Endothelial cell of umbilical vein (primary cell): ENCODE data around the gene KCNN1. TPM values are rescaled to one million over a fixed set of nuclear protein-coding genes. Genes with fewer than 3 reads are reported as not detected.
A peak's percentile ranks its signal among the peaks of the same experiment; 100 is the strongest.

ENCODE experiments used
- BruUV-seq: library from RNA; stranded (reverse); fragments of 400-500 nt; replicated peaks from 2 replicates; lab custom pipeline; 2021; lab: Mats Ljungman, UMichigan
- CTCF ChIA-PET: fragments of 300-600, 350-600 bp; sonication (Branson Sonifier 250); formaldehyde crosslinking; loops from one replicate; lab custom pipeline; 2021; ENCODE audit warnings: antibody characterized with exemption, inconsistent platforms; lab: Charles Lee
- POLR2A ChIA-PET: fragments of 300-600, 350-600 bp; sonication (Branson Sonifier 250); formaldehyde crosslinking; loops from one replicate; lab custom pipeline; 2021; ENCODE audit warnings: antibody characterized with exemption, inconsistent platforms; lab: Charles Lee
- DNase-seq: peaks from one replicate; pipeline ENCODE4 v3.0.0-alpha.2; 2011; ENCODE audit warnings: low read depth, low spot score
- FAIRE-seq: peaks from 2 replicates; lab custom pipeline; 2011; peaks lifted over from hg19 to GRCh38; lab: Jason Lieb, UNC
- H2AFZ ChIP-seq: 2 replicates; pipeline ENCODE4 v1.6.0; 2012; ENCODE audit warnings: low read depth, low read length, control low read depth, inconsistent platforms
- H3K27ac ChIP-seq: 2 replicates; pipeline ENCODE4 v1.5.1; 2011; ENCODE audit warnings: low read depth, mild to moderate bottlenecking, control low read depth, low read length, moderate library complexity; ENCODE audit not compliant: insufficient read depth
- H3K27me3 ChIP-seq, 2 experiments: 2 replicates each; pipeline versions ENCODE4 v1.6.0 to v1.6.1; 2011; ENCODE audit warnings: low read length in 2 of 2, mixed read lengths in 1 of 2; ENCODE audit not compliant: control insufficient read depth in 2 of 2, insufficient read depth in 2 of 2
- H3K36me3 ChIP-seq, 2 experiments: 2 replicates in 1 of 2; 3 replicates in 1 of 2; pipeline ENCODE4 v1.5.1; 2011; ENCODE audit warnings: low read length in 2 of 2, mild to moderate bottlenecking in 1 of 2, moderate library complexity in 1 of 2; ENCODE audit not compliant: control insufficient read depth in 2 of 2, insufficient read depth in 2 of 2; ENCODE audit errors: extremely low read depth in 1 of 2
- H3K4me1 ChIP-seq: 3 replicates; pipeline ENCODE4 v1.5.1; 2011; ENCODE audit warnings: mild to moderate bottlenecking, low read length; ENCODE audit not compliant: control insufficient read depth, insufficient read depth; ENCODE audit errors: extremely low read depth
- H3K4me2 ChIP-seq: 2 replicates; pipeline ENCODE4 v1.6.1; 2011; ENCODE audit warnings: low read length, control low read depth, mixed read lengths; ENCODE audit not compliant: insufficient read depth
- H3K4me3 ChIP-seq, 3 experiments: fragments of 200-600 bp in 1 of 3; sonication (generic), shearing (Covaris generic) in 1 of 3; replicated peaks in 1 of 3; 2 replicates each; pipeline ENCODE4 v1.5.1; 2011 to 2016; ENCODE audit warnings: control low read depth in 3 of 3, low read length in 3 of 3, mild to moderate bottlenecking in 2 of 3, inconsistent platforms in 1 of 3, low read depth in 1 of 3, moderate library complexity in 1 of 3; ENCODE audit not compliant: insufficient read depth in 1 of 3
- H3K79me2 ChIP-seq: 2 replicates; pipeline ENCODE4 v1.6.0; 2012; ENCODE audit warnings: low read length, inconsistent platforms; ENCODE audit not compliant: control insufficient read depth, insufficient read depth
- H3K9ac ChIP-seq: replicated peaks from 2 replicates; pipeline ENCODE3; 2011; ENCODE audit warnings: low read length, control low read depth; ENCODE audit not compliant: insufficient read depth; ENCODE audit errors: extremely low read depth
- H3K9me1 ChIP-seq: replicated peaks from 3 replicates; pipeline ENCODE4 v1.6.0; 2011; ENCODE audit warnings: mild to moderate bottlenecking, low read length; ENCODE audit not compliant: control insufficient read depth, insufficient read depth; ENCODE audit errors: extremely low read depth
- H3K9me3 ChIP-seq: replicated peaks from 2 replicates; pipeline ENCODE4 v1.5.1; 2012; ENCODE audit warnings: low read length, inconsistent platforms; ENCODE audit not compliant: control insufficient read depth, insufficient read depth
- H4K20me1 ChIP-seq: replicated peaks from 2 replicates; pipeline ENCODE3; 2011; ENCODE audit warnings: mild to moderate bottlenecking, low read length; ENCODE audit not compliant: control insufficient read depth, insufficient read depth; ENCODE audit errors: extremely low read depth
- CTCF ChIP-seq, 2 donors: IDR thresholded peaks; 1 replicate in 1 of 2; 2 replicates in 1 of 2; pipeline ENCODE4 v1.5.1; 2011; ENCODE audit warnings: low read length in 2 of 2, mild to moderate bottlenecking in 2 of 2, moderate library complexity in 2 of 2, control low read depth in 1 of 2, inconsistent platforms in 1 of 2, low read depth in 1 of 2; ENCODE audit not compliant: insufficient read depth in 1 of 2; ENCODE audit errors: extremely low read depth in 1 of 2
- EZH2 ChIP-seq: IDR thresholded peaks from 2 replicates; pipeline ENCODE4 v1.6.1; 2012; ENCODE audit warnings: borderline replicate concordance, low read depth, mild to moderate bottlenecking, moderate library complexity, low read length, inconsistent platforms; ENCODE audit not compliant: severe bottlenecking
- FOS ChIP-seq: IDR thresholded peaks from 2 replicates; pipeline ENCODE4 v1.6.1; 2011; ENCODE audit warnings: mild to moderate bottlenecking, low read length, moderate library complexity, borderline replicate concordance; ENCODE audit not compliant: insufficient read depth
- GATA2 ChIP-seq: IDR thresholded peaks from 2 replicates; pipeline ENCODE4 v1.7.0; 2011; ENCODE audit warnings: low read depth, mild to moderate bottlenecking, moderate library complexity, mixed read lengths, low read length; ENCODE audit not compliant: insufficient read length, insufficient read depth
- JUN ChIP-seq: IDR thresholded peaks from 2 replicates; pipeline ENCODE4 v1.6.1; 2011; ENCODE audit warnings: borderline replicate concordance, low read depth; ENCODE audit not compliant: insufficient read length, insufficient read depth
- MAX ChIP-seq: IDR thresholded peaks from 2 replicates; pipeline ENCODE4 v1.6.1; 2011; ENCODE audit not compliant: insufficient read depth, insufficient read length
- POLR2A ChIP-seq: IDR thresholded peaks from 2 replicates; pipeline ENCODE4 v1.6.1; 2012; ENCODE audit warnings: low read depth, mild to moderate bottlenecking, control low read depth, low read length
- dilution Hi-C: fragments of 300-500 bp; cut with MboI; formaldehyde crosslinking; loops from one replicate; pipeline ENCODE4 v1.15.0; 2019; ENCODE audit warnings: low sequenced_read_pairs; ENCODE audit not compliant: extremely low pct_ligation_motif_present
- intact Hi-C: fragments of 100-400 bp; cut with micrococcal nuclease; formaldehyde crosslinking; loops from one replicate; pipeline ENCODE4 v1.10.0; 2022
- polyA plus RNA-seq, 4 experiments: library from polyadenylated mRNA; depleted of rRNA in 3 of 4; stranded (reverse) in 3 of 4; unstranded in 1 of 4; fragments of >200 nt; gene quantifications; 2 replicates each; pipeline versions ENCODE4 v1.2.1 to v1.2.3, GENCODE V29; 2011 to 2012; ENCODE audit warnings: missing spikeins in 1 of 4
- total RNA-seq: library from RNA; stranded (reverse); gene quantifications from 2 replicates; pipeline ENCODE4 v1.2.3, GENCODE V29; 2021

The KCNN1 gene
- total and polyA plus RNA-seq, 2 donors (not counting 3 experiments of a cell fraction or from before 2014, with no cell fraction given), result 0.18 to 0.80 TPM

- peak overlapping the region in 1 of 3 experiments; percentile 1 for H3K4me3 ChIP-seq
- H4K20me1 ChIP-seq, result no peaks in the 10 kb centered on the region
- peak overlapping the region; percentile 41 for H2AFZ ChIP-seq
- no peak overlapping the region for H3K9ac ChIP-seq
- CTCF ChIA-PET, result interaction anchor here (1.0 kb wide), 1 partner anchor 13 kb away, joined by 3 read pairs; no protein-coding TSS in a partner anchor
- no peak for TF ChIP-seq EZH2
- TF ChIP-seq GATA2, result no peak
- TF ChIP-seq FOS, result no peak
- TF ChIP-seq MAX, result no peak
- TF ChIP-seq CTCF (IDR thresholded peaks at IDR 0.05; ENCODE audit: extremely low read depth in 1 of 2, insufficient read depth in 1 of 2, low read depth in 1 of 2, low read length in 2 of 2), result no peak
- no peak for TF ChIP-seq POLR2A
- TF ChIP-seq JUN, result no peak
- peak overlapping the region; percentile 25 for H3K4me2 ChIP-seq
- no peaks in the 10 kb centered on the region for H3K9me3 ChIP-seq
- no peak overlapping the region for H3K27ac ChIP-seq
- H3K4me1 ChIP-seq, result peaks cover 5% of the 10 kb centered on the region
- intact Hi-C loops (no loop called here), dilution Hi-C loops (no loop called here)
- no TSS peak for BruUV-seq
- FAIRE-seq (no peak), DNase-seq (no peak)
- no peaks in the 10 kb centered on the region for H3K9me1 ChIP-seq
- peaks cover 9 to 13% of the 10 kb centered on the region in 2 experiments for H3K27me3 ChIP-seq
- POLR2A ChIA-PET, result no interaction called here
- no peaks in the 10 kb centered on the region for H3K36me3 ChIP-seq
- no peaks in the 10 kb centered on the region for H3K79me2 ChIP-seq
Observed at GRCh38 chr19:18044825-18045304, 78.0 kb downstream of the KCNN1 start.
